ENCODE measurements around the gene TSPAN4.

- TF ChIP-seq POLR2A (IDR thresholded peaks at IDR 0.05) (no peak), CTCF (IDR thresholded peaks at IDR 0.05) (no peak), POLR2AphosphoS5 (IDR thresholded peaks at IDR 0.05) (no peak), EP300 (IDR thresholded peaks at IDR 0.05; ENCODE audit: low read depth) (no peak)
Measured at GRCh38 chr11:802018-802617, 40.5 kb upstream of the TSPAN4 start.
